Limb (tissue), 2 donors: ENCODE measurements around the gene ADAMTS10.
"Not testable (repeated sequence)": the region's sequence is repeated elsewhere in the genome, so short reads cannot be mapped to it uniquely, and the experiment has no call there.

Source experiments
- DNase-seq, 2 donors: peaks; one replicate each; pipeline ENCODE4 v3.0.0-alpha.2; 2016; ENCODE audit errors: extremely low spot score in 2 of 2

The ADAMTS10 gene

GRCh38 chr19:8610041-8610935, at the start of gene ADAMTS10:
ADAMTS10 (minus strand) TSS chr19:8610715; CDS start chr19:8605710, 5,005 bp downstream.
- DNase-seq = peak; percentile 66 to 86

- DNase-seq = no peak
Measured at GRCh38 chr19:8659905-8660304, 49.4 kb upstream of the ADAMTS10 start.

GRCh38 chr19:8657869-8658268, 47.4 kb upstream of the ADAMTS10 start:
- DNase-seq = no peak

- no peak for DNase-seq
Measured at GRCh38 chr19:8655340-8655709, 44.8 kb upstream of the ADAMTS10 start.

- peak; percentile 32 to 80 for DNase-seq
Measured at GRCh38 chr19:8654591-8655339, 44.2 kb upstream of the ADAMTS10 start.

GRCh38 chr19:8648240-8648639, 37.7 kb upstream of the ADAMTS10 start:
- DNase-seq = no peak

- DNase-seq = no peak
Measured at GRCh38 chr19:8643860-8644653, 33.5 kb upstream of the ADAMTS10 start.

- DNase-seq = no peak
Measured at GRCh38 chr19:8642561-8642960, 32.0 kb upstream of the ADAMTS10 start.

- DNase-seq = no peak
Measured at GRCh38 chr19:8641908-8642547, 31.5 kb upstream of the ADAMTS10 start.

- DNase-seq = no peak
Measured at GRCh38 chr19:8641221-8641907, 30.8 kb upstream of the ADAMTS10 start.

- DNase-seq = no peak
Measured at GRCh38 chr19:8640402-8641004, 30.0 kb upstream of the ADAMTS10 start.

- DNase-seq = no peak
Measured at GRCh38 chr19:8639821-8640401, 29.4 kb upstream of the ADAMTS10 start.

- peak in 1 of 2 donors; percentile 33 for DNase-seq
Measured at GRCh38 chr19:8638078-8638619, 27.6 kb upstream of the ADAMTS10 start.

- not testable (repeated sequence) for DNase-seq
Measured at GRCh38 chr19:8637070-8637469, 26.6 kb upstream of the ADAMTS10 start.

GRCh38 chr19:8635422-8635821, 24.9 kb upstream of the ADAMTS10 start:
- DNase-seq = no peak

GRCh38 chr19:8631425-8631819, 20.9 kb upstream of the ADAMTS10 start:
- no peak for DNase-seq

GRCh38 chr19:8630796-8631424, 20.4 kb upstream of the ADAMTS10 start:
- DNase-seq = no peak

GRCh38 chr19:8629996-8630683, 19.6 kb upstream of the ADAMTS10 start, which contains the start of gene NFILZ:
NFILZ (plus strand) TSS chr19:8630633; CDS start chr19:8676766, 46,133 bp downstream.
- DNase-seq = no peak
